ENCODE measurements around the gene NEU2. TPM values are rescaled to one million over a fixed set of nuclear protein-coding genes. Genes with fewer than 3 reads are reported as not detected.

NEU2 gene
- not detected for total RNA-seq

DNA sequence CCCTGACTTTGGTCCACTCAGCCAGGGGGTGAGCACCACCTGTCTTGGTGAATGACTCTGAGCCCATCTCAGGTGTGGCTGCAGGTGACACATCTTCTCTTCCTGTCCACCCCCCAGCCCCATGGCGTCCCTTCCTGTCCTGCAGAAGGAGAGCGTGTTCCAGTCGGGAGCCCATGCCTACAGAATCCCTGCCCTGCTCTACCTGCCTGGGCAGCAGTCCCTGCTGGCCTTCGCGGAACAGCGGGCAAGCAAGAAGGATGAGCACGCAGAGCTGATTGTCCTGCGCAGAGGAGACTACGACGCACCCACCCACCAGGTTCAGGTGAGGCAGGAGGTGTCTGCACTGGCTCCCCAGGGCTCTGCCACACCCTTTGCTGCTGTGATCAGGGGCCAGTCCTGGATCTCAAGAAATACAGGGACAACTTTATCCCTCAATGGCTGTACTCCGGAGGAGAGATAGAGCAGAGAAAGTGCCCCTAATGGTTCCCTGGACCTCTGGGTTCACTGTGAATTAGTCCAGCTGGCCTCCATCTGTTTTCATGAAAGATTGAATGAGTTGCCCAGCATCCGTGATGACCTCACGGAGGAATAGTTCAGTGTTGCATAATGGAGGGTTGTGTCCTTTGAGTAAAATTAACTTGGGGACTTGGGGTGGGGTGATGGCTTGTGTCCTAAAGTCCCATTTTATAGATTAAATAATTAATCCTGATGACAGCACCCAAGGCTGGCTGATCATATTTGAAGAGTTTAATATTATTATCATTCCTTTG, at the start of gene NEU2:
NEU2 (plus strand) TSS at position 122 of the 770 bp plus-strand sequence; CDS start at position 122, 0 bp downstream.

DNA sequence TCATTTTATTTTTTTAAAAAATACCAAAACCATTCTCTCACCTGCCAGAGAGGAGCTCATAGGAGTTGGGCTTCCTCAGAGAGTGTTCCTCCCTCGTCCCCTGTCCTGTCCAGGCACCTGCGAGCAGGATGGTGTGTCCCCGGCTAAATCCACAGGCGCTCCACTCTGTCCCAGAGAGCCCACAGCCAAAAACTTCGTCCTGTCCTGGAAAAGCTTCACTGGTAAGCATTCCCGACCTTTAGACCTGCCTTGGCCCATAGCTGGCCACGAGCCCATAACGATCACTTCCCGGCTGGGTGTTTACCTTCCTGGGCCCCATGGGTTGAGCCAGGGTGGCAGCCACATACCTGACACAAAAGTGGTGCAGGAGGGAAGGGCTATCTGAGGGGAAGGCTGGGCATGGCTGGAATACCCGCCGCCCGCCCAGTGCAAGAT, 19.4 kb upstream of the NEU2 start, which contains the start of gene NGEF:
NGEF (minus strand) TSS at position 230 of the 435 bp plus-strand sequence. CDS start 38,366 bp downstream, outside the sequence.

DNA sequence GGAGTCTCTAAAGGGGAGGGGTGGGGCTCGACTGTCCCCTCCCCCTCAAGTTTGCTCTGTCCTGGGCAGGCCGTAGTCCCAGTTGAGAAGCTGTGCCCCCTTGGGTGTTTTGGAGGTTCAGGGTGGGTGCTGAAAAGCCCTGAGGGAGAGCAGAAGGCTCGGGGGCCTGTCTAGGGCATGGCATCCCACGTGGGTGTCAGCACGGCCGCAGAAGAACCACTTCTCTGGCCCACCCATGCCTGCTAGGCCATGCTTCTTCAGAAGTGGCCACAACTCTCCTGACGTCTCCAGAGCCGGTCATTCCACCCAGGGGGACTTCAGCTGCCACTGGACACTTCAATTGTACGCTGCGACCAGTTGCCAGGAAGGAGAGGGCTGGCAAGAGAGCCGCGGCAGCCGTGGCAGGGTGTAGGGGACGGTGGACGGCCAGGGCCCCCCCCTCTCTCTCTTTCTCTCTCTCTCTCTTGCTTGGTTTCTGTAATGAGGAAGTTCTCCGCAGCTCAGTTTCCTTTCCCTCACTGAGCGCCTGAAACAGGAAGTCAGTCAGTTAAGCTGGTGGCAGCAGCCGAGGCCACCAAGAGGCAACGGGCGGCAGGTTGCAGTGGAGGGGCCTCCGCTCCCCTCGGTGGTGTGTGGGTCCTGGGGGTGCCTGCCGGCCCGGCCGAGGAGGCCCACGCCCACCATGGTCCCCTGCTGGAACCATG, 27.5 kb downstream of the NEU2 start, which contains the start of gene INPP5D:
INPP5D (plus strand) TSS at position 546 of the 704 bp plus-strand sequence; CDS start at position 683, 137 bp downstream.

Other genes starting within 250 kb of the NEU2 start
- gene SNORC, start 162.4 kb upstream of the NEU2 start, total RNA-seq, result 1 to 10 TPM; 1.6 to 1.7 TPM
- gene NGEF, start 19.4 kb upstream of the NEU2 start, total RNA-seq, result under 1 TPM; 0.12 to 0.18 TPM
- gene INPP5D, start 27.7 kb downstream of the NEU2 start, total RNA-seq, result 100 to 1,000 TPM; 115 to 121 TPM
- gene ATG16L1, start 219.0 kb downstream of the NEU2 start, total RNA-seq, result 10 to 100 TPM; 48.1 TPM

Data from activated naive CD4-positive, alpha-beta T cell treated with anti-CD3 and anti-CD28 coated beads, Interleukin-2, amount 10 ng/mL, durations not matched to agents 5 hours and 36 hours (primary cell).